ENCODE results near the gene WDR18.
"Not testable (repeated sequence)": the region's sequence is repeated elsewhere in the genome, so short reads cannot be mapped to it uniquely, and the experiment has no call there.

Gene WDR18

DNA sequence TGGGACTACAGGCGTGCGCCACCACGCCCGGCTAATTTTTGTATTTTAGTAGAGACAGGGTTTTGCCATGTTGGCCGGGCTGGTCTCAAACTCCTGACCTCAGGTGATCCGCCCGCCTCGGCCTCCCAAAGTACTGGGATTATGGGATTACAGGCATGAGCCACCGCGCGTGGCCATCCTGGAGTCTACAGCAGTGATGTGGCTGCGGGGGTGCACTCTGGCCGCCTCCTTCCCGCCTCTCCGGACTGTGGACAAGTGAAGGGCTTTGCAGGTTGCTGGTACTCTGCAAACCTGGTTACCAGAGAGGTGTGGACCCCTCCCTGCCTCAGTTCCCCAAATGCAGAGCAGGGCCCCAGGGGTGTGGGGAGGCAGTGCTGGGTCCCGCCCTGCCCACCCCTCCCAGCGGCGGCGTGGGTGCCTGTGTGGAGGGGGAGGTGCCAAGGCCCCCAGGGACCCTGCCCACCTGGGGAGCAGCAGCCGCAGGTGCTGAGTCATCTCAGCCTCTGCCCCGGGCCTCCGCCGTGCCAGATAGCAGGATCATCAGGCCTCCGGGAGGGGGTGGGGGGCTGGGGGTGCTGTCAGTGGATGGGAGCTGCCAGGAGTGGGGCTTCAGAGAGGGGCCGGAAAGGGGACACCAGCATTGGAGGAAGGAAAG, 35.2 kb upstream of the WDR18 start:
- no peak for DNase-seq

DNA sequence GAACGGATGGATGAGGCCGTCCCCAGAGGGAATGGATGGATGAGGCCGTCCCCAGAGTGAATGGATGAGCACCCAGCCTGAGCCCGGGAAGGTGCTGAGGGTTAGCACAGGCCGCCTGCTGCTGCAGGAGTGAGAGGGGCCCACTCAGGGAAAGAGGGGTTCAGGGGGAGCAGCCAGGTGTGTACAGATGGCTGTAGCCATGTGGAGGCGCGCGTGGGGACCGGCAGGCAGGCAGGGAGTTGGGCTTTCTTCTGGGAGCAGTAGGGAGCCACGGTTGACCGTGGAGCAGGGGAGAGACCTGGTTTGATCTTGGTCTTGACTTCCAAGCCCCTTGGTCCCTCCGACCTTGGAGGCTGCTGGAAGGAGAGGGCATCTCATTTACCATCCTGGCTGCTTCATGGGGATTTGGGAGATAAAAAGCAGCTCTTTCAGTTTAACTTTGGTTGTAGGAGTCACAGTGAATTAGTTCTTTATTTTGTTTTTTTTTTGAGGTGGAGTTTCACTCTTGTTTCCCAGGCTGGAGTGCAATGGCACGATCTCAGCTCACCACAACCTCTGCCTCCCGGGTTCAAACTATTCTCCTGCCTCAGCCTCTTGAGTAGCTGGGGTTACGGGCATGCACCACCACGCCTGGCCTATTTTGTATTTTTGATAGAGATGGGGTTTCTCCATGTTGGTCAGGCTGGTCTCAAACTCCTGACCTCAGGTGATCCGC, 33.6 kb upstream of the WDR18 start:
- DNase-seq, result no peak

DNA sequence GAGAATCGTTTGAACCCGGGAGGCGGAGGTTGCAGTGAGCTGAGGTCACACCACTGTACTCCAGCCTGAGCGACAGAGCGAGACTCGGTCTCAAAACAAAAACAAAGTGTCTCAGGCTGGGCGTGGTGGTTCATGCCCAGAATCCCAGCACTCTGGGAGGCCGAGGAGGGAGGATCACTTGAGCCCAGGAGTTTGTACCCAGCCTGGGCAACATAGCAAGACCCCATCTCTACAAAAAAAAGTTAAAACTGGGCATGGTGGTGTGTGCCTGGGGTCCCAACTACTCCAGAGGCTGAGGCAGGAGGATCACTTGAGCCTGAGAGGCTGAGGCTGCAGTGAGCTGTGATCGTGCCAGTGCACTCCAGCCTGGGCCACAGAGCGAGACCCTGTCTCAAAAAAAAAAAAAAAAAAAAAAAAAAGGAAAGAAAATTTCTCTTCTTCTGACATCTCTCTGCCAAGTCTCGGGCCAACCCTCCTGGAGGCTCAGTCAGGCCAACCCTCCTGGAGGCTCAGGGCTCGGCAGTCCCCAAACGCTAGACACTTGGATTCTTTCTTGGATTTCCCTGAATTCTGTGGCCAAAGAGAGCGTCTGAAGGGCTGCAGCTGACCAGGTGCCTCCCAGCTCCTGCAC, 32.0 kb upstream of the WDR18 start:
- no peak for DNase-seq

DNA sequence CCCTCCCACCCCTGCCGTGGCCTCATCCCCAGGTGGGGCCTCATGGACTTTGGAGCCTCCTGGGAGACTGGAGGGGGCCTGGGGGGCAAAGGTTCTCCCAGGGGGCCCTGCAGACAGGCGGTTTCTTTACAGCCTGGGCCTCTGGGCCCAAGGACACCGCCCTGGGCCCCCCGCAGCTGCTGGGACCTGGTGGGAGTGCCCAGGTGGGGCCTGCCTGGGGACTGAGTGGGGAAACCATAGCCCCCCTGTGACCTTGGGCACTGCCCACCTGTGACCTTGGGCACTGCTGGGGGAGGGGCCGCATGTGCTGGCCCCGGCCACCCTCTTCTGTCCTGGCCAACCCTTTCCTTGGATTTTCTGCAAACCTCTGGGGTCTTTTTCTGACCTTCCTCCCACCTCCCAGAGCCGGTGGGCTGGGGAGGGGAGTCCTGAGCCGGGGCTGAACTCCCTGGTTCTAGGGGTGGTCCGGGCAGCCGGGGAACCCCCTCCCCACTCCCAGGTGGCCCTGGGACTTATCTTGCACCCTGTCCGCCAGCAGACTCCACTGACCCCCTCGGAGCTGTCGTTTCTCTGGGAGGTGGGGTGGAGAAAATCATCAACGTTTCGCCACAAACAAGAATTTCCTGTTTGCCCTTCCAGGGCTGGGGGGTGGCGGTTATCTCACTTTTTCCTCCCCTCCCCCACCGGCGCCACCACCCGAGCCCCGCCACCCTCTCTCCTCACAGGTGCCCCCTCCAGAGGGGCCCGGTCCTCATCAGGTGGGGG, 31.3 kb upstream of the WDR18 start:
- no peak for DNase-seq

DNA sequence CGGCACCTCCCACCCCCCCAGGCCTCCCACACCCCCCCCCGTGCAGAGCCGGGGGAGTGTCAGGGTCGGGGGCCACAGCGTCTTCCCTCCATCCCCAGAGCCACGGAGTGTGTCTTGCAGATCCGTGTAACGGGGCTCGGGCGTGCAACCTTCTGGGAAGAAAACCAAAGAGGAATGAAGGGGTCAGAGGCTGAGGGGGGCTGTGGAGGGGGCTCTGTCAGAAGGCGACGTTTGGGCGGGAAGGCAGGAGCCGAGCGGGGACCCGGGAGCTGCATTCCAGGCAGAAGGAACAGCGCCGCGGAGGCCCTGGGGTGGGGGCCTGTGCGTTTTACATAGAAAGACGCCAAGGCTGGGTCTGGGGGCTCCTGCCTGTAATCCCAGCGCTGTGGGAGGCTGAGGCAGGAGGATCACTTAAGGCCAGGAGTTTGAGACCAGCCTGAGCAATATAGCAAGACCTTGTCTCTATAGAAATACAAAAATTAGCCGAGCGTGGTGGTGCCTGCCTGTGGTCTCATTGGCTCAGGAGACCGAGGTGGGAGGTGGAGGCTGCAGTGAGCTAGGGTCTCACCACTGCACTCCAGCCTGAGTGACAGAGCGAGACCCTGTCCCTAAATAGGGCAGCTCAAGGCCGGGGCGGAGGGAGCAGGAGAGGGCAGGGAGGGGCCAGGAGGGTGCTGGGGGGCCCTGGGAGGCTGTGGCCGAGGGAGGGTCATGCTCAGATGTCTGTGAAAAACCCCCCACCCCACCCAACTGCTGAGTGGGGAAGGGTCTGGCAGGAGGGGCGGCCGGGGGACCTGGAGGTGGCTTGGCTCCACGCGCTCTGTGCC, 30.5 kb upstream of the WDR18 start:
- no peak for DNase-seq

DNA sequence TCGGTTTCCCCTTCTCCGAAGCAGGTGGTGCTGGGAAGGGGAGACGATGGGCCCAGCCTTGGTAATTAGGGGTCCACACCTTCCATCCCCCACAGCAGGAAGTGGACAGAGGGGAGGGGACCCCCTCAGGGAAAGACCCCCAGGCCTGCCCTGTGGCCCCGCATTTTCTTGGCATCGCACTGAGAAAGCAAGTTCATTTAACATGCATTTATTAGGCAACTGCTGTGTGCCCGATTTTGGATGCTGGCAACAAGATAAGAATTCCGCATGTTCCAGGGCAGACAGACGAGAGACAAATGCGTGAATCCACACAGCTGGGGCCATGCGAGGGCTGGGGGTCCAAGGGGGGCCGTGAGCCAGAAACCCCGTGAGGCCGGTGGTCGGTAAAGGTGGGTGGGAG, 29.9 kb upstream of the WDR18 start:
- DNase-seq, result no peak

DNA sequence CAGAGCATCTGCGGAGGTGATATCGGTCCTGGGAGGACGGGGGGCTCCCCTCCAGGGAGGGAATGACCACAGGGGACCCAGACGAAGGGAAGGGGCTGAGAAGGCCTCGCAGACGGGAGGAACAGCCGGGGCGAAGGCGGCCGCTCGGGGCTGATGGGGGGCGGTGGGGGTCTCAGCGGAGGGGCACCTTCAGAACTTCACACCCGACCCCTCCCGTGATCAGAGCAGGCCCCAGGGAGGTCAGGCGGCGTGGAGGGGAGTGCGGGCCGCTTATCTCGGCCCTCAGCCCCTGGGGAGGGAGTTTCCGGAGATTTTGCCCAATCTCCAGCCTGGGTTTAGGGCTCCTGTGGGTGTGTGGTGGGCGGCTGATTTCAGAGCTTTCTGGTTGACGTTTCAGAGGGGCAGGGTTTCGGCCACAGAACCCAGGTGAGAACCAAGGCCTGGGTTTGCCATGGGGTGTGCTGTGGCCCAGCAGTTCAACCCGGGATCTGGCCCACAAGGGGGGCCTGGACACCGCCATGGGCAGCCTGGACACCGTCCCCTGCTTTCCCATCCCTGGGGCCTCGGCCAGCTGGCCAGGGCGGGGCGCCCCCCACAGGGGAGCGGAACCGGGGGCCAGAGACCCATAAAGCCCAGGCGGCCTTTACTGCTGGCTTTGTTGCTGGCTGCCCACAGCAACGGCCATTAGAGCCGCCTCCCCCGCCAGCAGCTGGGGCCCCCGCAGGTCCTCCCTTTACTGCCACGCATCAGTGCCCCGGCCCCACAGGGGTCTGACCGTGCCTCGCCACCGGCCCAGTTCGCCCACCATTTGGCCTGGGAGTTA, 29.3 kb upstream of the WDR18 start:
- no peak for DNase-seq

DNA sequence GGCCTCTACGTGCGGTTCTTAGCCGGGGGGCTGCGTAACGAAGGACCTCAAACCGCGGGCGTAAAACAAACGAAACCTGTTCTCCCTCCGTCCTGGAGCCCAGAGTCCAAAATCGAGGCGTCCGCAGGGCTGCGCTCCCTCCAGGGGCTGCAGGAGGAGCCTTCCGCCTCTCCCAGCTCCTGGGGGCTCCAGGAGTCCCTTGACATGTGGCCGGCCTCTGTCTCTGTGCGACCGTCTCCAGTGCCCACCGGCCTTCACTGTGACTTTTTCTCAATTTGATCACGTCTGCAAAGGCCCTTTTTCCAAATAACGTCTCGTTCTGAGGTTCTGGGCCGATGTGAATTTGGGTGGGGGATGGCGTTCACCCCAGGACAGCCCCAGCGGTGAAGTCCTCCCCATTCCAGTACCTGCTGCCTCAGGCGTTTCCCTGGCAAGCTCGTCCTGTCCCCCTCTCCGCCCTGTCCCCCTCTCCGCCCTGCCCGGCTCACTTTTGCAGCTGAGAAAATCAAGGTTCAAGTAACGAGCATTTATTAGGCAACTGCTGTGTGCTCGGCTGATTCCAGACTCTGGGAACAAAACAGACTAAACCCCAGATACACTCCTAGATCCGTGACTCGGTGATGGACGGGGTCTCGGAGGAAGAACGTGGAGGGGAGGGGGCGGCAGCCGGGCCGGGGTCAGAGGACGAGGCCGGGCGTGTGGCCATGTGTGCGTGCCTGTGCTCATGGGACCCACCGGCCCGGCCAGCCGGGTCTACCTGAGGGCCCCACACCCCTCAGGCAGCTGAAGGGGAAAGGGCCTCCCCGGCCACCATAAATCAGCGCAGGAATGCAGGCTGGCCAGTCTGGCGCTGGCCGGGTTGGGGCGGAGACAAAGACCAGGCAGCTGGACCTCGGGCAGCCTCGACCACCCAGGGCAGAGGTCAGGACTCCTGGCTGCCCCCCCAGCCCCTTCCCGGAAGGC, 28.1 kb upstream of the WDR18 start:
- DNase-seq, result no peak

DNA sequence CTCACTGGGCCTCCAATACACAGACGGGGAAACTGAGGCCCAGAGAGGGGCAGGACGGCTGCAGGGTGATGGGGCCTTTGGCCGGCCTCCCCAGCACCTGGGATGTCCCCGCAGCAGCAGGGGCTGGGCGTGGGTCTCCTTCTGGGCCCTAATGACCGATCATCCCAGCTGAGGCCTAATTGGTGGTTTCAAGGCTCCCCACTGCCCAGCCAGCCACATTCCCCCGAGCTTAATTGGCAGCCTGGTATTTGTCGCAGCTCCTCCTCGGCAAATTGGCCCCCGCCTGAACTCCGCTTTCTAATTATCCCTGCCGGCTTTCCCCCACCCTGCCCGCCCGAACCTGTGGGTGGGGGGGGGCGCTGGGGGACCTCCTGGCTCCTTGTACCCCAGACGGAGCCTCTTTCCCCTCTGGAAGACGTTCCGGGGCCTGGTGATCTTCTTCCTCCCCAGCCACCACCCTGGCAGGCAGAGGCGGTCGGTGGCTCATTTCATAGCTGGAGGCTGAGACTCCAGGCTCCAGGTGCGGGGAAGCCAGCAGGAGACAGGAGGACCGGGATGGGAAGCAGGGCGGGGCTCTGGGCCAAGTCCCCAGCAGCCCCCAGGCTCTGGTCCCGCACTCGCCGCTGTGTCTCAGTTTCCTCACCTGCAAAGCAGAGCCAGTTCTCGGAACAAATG, 27.2 kb upstream of the WDR18 start:
- DNase-seq, result no peak

DNA sequence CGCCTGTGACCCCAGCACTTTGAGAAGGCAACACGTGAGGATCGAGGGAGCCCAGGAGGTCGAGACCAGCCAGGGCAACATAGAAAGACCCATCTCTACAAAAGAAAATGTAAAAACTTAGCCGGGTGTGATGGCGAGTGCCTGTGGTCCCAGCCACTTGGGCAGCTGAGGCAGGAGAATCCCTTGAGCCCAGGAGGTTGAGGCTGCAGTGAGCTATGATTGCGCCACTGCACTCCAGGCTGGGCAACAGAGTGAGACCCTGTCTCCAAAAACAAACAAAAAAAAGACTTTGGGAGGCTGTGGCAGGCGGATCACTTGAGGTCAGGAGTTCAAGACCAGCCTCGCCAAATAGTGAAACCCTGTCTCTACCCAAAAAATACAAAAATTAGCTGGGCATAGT, 26.6 kb upstream of the WDR18 start:
- DNase-seq, result not testable (repeated sequence)

DNA sequence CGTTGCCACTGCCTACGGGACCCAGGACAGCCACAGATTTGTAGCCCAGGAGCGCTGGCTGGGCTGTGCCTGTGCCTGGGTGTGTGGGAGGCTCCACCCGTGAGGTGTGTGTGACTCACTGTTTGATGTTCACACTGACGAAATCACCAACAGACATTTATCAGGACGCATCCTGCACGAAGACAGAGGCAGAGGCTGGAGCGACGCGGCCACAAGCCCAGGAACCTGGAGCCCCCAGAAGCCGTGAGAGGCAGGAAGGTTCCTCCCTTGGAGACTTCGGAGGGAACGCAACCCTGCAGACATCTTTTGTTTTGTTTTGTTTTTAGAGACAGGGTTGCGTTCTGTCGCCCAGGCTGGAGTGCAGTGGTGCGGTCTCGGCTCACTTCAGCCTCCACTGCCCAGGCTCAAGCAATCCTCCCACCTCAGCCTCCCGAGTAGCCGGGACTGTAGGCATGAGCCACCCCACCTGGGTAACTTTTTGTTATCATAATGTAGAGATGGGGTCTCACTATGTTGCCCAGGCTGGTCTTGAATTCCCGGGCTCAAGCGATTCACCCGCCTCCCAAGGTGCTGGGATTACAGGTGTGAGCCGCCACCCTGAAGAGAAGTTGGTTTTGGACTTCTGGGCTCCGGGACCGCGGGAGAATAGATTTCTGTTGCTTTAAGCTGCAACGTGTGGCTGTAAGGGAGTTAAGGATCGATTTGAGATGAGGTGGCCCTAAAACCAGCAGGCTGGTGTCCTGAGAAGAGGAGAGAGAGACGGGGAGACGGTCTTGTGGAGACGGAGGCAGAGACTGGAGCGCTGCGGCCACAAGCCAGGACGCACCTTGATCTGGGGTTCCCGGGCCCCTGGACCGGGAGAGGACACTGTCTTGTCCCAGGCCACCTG, 24.9 kb upstream of the WDR18 start:
- DNase-seq, result peak in 29 of 56 donors; percentile 3 to 70 (median 20)

DNA sequence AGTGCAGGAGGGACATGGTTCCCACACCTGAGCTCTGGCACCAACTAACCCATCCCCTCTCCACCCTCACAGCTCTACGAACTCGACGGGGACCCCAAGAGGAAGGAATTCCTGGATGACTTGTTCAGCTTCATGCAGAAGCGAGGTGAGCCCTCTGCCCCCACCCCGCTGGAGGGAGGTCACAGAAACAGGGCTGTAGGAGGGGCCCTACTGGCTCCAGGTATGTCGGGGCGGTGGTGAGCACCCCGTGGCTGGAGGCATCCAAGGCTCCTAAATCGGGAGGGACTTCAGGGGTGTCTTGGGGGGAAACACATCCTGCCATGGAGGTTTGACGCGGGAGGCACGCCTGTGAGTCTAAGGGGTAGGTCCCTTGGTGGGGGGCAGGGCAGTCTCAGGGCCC, 24.1 kb upstream of the WDR18 start:
- no peak for DNase-seq

DNA sequence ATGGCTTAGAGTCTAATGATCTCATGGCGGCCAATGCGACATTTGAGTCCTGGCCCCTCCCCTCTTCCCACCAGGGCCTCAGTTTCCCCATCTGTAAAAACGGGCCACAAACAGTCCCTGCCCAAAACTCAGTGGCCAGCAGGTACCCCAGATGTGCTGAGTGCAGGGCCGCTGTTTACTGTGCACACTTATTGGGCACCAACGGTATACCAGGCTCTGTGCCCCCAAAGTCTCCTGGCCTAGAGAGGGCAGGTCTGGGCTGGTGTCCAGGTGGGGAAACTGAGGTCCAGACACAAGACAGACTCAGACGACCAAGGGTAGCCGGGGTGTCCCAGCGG, 23.6 kb upstream of the WDR18 start:
- no peak for DNase-seq

DNA sequence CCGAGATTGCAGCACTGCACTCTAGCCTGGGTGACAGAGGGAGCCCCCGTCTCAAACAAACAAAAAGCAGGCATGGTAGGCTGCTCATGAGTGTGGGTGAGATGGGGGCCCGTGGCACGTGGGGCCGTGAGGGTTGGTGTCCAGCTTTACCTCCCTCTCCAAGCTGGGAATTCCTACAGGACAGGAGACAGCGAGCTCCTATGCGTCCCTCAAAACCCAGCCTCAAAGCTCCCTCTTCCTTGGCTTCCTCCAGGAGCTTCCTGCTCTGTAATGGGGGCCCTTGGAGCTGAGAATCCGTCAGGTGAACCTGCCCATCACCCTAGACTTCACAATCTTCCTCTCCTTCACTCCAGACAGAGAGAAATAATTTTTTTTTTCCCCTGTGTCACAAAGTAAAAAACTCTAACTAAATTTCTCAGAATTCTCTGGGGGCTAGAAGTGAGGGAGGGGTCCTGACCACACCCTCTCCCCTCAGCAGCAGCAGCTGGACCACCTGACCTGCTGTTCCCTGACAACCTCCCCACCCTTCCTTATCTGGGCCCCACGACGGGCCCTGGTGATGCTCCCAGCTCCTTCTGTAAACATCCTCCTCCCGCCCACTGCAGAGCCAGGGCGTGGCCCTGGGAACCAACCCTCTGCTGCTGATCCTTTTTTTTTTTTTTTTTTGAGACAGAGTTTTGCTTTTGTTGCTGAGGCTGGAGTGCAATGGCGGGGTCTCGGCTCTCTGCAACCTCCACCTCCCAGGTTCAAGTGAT, 22.1 kb upstream of the WDR18 start:
- no peak for DNase-seq

DNA sequence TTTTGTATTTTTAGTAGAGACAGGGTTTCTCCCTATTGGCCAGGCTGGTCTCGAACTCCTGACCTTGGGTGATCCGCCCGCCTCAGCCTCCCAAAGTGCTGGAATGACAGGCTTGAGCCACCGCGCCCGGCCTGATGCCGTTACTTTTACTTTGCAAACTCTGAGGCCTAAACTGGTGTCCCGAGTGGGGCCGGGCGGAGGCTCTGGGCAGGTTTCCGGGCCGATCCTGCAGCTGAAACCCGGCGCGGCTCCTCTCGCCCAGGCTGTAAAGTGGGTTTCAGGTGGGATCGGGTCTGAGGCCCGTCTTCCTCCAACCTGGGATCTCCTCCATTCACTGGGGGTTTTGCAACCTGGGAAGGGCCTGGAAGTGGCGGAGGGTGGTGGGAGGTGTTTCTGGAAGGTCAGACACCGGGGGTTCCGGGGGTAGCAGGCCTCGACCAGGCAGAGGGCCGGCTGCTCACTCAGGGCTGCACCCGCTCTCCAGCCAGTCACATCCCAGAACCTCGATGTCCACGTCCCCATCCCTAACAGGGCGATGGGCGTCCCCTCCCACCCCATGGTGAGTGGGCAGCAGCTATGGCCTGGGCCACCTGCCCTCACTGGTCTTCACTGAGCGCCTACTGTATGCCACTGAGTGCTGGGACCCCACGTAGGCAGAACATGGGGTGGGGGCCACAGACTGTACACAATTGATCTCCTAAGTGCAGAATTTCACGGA, 21.3 kb upstream of the WDR18 start:
- DNase-seq, result no peak

DNA sequence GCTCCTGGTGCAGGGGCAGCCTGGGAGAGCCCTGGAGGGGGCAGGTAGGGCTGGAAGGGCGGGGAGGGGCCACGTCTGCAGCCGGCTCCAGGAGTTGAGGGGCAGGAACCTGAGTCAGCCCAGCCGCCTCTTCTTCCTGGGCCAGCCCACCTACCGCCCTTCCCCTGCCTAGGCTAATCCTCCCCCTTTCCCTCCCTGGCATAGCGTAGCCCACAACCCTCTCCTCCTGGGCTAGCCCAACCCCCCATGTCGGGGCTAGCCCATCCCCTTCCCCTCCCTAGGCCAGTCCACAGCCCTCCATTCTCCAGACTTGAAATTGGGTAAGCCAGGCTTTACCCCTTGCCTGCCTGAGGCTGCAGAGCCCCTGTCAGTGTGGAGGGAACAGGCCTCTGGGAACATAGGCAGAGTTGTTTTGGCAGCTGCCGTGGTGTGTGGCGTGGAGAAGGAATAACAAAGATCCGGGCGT, 20.6 kb upstream of the WDR18 start:
- DNase-seq, result no peak

Data from nucleus accumbens (tissue), 56 donors.